Lung microvascular endothelial cell (primary cell): Measurements from ENCODE around the gene RANBP3. TPM values are rescaled to one million over a fixed set of nuclear protein-coding genes. Genes with fewer than 3 reads are reported as not detected.
A peak's percentile ranks its signal among the peaks of the same experiment; 100 is the strongest.
"Not testable (repeated sequence)": the region's sequence is repeated elsewhere in the genome, so short reads cannot be mapped to it uniquely, and the experiment has no call there.

Source experiments
- DNase-seq, 2 donors: peaks; one replicate each; pipeline versions ENCODE4 v3.0.0 to v3.0.0-alpha.2; 2010; ENCODE audit warnings: low read depth in 2 of 2
- total RNA-seq: library from RNA; depleted of rRNA; stranded (reverse); fragments of >200 nt; gene quantifications from 2 replicates; pipeline ENCODE4 v1.2.1, GENCODE V29; 2014

Gene RANBP3
- total RNA-seq, 1 donor from 2014 or later = 25.4 TPM

DNA sequence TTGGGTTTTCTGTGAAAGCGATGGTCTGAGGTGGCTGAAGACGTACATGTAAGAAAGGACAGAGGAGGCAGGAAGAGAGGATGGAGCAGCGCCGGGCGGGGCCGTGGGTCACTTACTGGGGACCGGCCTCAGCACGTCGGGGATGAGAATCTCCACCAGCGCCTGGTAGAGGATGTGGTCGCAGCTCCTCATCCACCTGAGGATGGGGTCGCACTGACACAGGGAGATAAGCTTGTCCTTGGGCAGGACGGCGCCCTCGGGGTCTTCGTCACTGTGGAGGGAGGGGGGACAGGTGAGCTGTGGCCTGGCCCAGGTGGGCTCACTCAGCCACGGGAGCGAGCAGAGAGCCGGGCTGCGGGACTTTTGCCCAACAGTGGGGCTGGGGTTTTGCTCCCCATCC, 29.0 kb upstream of the RANBP3 start:
- no peak for DNase-seq

- DNase-seq = not testable (repeated sequence)
Measured at GRCh38 chr19:6006070-6006446, 28.1 kb upstream of the RANBP3 start.

DNA sequence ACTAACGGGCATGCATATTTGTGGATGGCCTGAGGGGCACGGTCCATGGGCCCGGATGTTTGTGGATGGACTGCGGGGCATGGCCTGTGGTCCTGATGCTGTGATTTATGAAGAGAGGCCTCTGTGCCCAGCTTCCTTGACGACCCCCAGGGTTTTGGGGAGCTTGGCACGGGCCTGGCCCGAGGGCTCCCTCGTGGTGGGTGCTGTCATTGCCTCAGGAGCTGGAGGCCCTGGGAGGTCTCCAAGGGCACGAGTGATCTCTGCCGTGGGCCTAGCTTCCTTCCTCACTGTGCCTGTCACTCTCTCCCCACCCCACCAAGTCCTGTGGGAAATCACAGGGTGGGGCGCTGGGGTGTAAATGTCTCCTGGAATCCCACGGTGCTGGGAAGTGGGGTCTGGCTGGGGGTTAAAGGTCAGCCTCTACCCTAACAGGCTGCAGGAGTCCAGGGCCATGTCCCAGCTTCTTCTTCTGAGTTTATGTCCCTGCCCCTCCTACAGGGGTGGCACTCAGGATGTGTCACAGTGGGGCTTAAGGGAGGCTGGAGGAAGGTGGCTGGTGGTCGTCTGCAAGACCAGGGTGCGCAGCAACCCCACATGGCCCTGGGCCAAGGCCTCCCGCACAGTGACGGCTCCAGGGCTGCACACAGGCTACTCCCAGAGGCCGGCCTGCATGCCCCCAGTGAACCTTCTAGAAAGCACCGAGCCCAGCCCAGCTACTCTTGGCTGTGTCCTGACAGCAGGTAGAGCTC, 27.6 kb upstream of the RANBP3 start:
- DNase-seq = no peak

GRCh38 chr19:6003976-6004375, 26.0 kb upstream of the RANBP3 start:
- no peak for DNase-seq

DNA sequence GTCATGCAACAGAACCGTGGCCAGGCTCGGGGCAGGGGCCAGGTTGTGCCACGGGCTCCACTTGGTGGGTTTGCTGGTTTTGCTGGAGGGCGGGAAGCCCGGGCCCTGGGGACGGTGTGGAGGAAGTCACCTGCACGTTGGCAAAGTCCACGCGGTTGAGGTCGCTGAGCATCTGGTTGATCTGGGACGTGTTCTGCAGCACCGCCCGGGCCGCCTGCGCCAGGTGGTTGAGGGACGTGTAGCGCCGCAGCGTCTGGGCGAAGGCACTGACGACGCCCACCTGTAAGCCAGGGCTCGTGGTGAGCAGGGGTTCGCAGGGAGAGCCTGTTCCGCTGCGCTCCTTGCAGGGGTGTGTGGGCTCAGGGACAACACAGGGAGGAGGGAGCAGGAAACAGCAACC, 24.7 kb upstream of the RANBP3 start:
- DNase-seq = no peak

- DNase-seq = no peak
Measured at GRCh38 chr19:6000228-6000847, 22.4 kb upstream of the RANBP3 start.

DNA sequence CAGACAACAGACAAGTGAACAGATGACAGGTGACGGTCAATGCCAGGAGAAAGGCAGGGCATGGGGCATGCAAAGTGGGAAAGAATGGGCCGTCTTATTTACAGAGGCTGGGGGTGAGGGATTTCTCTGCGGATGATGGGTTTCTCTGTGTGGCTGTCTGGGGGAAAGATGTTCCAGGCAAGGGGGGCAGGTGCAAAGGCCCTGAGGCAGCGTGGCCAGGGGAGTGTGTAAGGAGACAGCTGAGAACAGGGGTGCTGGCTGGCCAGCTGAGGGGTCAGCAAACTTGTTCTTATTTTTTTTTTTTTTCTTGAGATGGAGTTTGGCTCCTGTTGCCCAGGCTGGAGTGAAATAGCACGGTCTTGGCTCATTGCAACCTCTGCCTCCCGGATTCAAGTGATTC, 21.8 kb upstream of the RANBP3 start:
- no peak for DNase-seq

GRCh38 chr19:5997371-5997770, 19.4 kb upstream of the RANBP3 start:
- DNase-seq = no peak

- no peak for DNase-seq
Measured at GRCh38 chr19:5996623-5997320, 18.8 kb upstream of the RANBP3 start.

DNA sequence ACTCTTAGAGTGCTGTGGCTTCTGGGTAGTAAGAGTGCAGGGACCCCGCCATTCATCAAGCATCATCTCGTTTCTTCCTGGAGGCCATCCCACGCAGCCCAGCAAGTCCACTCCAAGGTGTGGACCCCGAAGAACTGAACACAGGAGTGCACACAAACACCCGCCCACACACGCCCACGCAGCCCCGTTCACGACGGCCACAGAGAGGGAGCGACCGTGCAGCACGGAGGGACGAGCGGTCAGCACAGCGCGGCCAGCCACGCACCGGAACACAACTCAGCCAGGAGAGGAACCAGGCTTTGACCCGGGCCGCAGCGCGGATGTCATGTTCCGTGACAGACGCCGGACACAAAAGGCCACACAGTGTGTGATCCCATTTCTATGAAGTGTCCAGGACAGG, 18.2 kb upstream of the RANBP3 start:
- DNase-seq = no peak

DNA sequence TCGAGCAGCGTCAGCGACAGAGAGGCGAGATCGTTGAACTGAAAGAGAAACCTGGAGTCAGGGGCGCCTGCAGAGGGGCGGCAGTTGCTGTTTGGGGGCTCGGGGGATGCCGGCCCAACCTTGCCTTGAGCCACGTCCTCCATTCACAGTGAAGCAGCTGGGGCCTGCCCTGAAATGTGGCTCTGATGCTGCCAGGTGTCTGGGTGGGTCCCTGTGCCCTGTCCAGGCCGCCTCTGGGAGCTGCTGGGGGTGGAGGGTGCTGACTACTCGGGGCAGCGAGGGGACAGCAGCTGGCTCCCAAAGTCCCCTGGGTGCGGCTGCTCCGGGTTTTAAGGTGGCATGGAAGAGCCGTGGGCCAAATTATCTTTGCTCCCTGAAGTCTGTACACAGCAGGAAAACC, 17.7 kb upstream of the RANBP3 start:
- no peak for DNase-seq

DNA sequence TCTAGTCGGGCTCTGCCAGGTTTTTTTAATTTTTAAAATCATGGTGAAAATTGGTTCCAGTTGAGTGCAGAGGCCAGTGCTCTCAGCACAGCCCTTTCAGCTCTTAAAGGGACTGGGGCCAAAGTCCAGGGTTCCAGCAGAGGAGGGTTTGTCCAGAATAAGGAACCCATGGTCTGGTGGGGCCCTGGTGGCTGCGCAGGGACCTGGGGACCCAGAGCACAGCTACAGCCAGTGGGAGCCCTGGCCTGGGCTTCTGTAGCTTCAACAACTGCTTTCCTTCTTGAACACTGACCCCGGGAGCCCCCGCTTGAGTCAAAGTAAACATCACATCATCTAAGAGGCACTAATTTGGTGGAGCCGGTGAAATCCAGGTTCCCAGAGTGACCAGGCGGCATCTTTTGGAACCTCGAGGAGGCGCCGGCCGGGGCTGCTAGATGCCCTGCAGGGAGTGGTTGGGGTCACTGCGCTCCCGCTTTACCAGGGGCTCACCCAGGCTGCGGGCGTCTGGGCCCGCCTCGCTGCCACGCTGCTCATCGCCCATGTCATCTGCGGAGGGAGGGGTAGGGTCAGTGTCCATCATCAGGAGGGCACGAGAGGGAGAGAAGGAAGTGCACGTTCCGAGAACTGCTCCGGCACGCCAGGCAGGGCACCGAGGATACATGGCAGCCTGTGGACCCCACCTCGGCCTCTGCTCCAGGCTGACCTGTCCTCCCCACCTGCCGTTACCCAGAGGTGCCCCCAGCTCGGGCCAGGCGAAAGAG, 16.6 kb upstream of the RANBP3 start:
- DNase-seq = no peak

DNA sequence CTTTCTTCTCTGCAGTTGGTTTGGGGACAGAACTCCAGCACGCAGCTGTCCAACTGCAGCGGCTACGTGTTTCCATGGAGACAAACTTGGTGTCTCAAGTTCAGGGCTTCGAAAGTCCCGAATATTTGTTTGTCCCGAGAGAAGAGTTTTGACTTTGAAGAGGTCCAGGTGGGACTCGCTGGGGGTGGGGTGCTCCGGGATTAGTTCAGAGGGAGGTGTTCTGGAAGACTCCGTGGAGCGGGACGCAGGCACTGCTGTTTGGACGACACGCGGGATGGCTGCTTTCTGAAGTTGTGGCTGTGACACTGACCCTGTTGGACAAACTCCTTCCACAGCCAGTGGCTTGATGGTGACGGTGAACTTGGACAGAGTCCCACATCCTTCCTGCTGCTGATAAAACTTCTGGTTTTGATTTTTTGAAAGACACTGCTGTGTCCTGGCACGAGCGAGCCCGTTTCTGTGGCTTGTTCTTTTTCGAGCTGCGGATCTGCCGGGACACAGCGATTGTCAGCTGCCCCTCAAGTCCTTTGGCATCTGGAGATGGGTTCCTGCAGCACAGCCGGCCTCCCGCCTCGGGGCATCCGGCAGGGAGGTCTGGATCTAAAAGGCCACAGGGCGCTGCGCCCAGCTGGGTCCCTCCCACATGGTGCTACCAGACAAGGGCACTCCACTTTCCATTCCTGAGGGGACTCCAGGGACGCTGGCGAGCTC, 15.9 kb upstream of the RANBP3 start:
- DNase-seq = peak; percentile 52 to 82

GRCh38 chr19:5993201-5993600, 15.3 kb upstream of the RANBP3 start:
- DNase-seq = no peak

GRCh38 chr19:5992756-5993155, 14.8 kb upstream of the RANBP3 start:
- DNase-seq = no peak

DNA sequence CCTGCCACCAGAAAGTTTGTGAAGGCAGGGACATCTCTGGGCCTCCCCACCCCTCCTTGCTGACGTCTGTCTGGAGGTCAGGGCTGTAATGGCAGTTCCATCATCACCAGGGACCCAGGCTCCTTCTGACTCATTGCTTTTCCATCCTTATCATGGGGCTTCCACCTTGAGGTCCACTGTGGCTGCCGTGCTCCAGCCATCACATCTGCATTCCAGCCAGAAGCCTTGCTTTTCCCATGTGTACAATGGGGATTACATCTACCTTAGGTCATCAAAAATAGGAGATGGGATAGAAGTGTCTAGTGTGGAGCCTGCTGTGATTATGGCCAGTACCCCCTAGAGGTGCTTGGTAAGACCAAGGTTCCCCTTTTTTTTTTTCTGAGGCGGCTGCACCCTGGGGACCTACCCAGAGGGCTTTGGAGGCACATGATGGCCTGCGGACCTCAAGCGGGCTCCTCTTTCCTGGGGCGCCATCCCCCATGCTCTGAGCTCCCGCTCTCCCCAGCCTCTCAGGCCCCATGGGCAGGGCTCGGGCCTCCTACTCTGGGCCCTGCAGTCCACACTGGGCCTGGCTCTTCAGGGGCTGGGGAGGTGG, 13.4 kb upstream of the RANBP3 start:
- no peak for DNase-seq

DNA sequence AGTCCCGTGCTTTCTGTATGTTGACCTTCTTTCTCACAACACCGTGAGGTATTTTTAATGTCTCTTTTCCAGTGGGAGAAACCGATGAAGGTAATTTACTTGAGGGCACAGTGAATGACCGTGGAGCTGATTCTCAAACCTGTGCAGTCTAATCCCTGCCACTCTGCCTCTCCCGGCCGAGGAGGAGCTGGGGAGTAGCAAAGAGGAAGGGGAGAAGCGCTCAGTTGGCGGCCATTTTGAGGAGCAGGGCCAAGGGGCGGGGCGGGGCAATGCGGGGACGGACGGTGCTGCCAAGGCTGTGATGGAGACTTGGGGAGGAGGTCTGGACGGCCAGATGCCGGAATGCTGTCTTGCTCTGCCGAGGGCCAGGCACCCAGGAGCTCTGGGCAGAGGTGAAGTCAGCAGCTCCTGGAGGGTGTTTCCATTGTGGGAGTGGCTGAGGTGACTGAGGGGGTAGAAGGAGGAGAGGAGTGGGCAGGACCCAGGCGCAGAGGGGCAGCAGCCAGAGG, 12.4 kb upstream of the RANBP3 start:
- DNase-seq = no peak

GRCh38 chr19:5989388-5990074, 11.6 kb upstream of the RANBP3 start:
- DNase-seq = no peak

DNA sequence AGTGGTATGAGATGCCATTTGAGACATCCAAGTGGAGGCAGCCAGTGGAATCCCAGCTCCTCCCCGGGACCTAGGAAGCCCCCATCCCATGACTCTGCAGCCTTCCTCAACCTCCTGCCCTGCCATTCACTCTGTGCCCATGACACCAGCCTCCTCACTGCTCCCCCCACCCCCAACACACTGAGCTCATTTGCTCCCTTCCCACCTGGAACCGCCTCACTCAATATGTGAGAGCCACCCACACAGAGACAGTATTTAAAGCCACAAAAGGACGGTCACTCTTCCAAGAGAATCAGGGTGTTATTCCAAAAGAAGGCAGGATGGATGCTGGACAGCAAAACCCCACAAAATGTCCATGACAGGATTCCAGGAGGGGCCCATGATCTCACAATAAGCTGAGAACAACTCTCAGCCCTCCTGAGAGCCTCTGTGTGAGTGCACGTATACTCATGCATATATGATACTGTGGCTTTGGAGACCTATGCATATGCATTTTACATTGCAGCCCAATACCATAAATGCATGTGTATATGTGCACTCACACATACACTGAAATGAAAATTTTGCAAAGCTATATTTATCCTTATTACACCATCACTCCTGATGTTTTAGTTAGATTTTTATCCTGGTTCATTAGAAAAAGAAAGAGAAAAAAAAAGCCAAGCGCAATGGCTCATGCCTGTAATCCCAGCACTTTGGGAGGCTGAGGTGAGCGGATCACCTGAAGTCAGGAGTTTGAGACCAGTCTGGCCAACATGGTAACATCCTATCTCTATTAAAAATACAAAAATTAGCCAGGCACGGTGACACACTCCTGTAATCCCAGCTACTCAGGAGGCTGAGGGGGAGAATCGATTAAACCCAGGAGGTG, 10.8 kb upstream of the RANBP3 start:
- DNase-seq = no peak
